HepG2 (cell line): ENCODE results near the gene STRA6. TPM values are rescaled to one million over a fixed set of nuclear protein-coding genes. Genes with fewer than 3 reads are reported as not detected.

Experiments used
- ATAC-seq: fragments of 200-7000 bp; cut with Tn5 transposase; 3 replicates; pipeline ENCODE4 v1.9.1; 2020; ENCODE audit warnings: mild to moderate bottlenecking, moderate library complexity
- BruUV-seq: library from RNA; stranded (reverse); fragments of 400-500 nt; replicated peaks from 2 replicates; lab custom pipeline; 2021; lab: Mats Ljungman, UMichigan
- CTCF ChIA-PET: fragments of 300-600 bp; formaldehyde crosslinking; extraction: SDS; loops from one replicate; lab custom pipeline; 2021; ENCODE audit warnings: low total read pairs, inconsistent platforms, low intra/inter-chr PET ratio; lab: Yijun Ruan, JAX
- POLR2A ChIA-PET: fragments of 350-600 bp; sonication (Branson Sonifier 250); formaldehyde crosslinking; loops from one replicate; lab custom pipeline; 2020; ENCODE audit warnings: antibody characterized with exemption, inconsistent platforms; lab: Yijun Ruan, JAX
- DNase-seq: peaks from one replicate; pipeline ENCODE4 v3.0.0-alpha.2; 2015; ENCODE audit warnings: low spot score
- FAIRE-seq: peaks from 3 replicates; lab custom pipeline; 2011; peaks lifted over from hg19 to GRCh38; lab: Jason Lieb, UNC
- H2AFZ ChIP-seq: one replicate; pipeline ENCODE4 v1.6.1; 2011; ENCODE audit warnings: low read length, inconsistent platforms
- H3K27ac ChIP-seq: fragments of 300-600 bp; 3 replicates; pipeline ENCODE4 v1.8.0; 2011; ENCODE audit warnings: mixed run types, mild to moderate bottlenecking, mixed read lengths, low read length, inconsistent platforms; ENCODE audit not compliant: insufficient read depth; ENCODE audit errors: extremely low read length
- H3K27me3 ChIP-seq, 2 experiments: fragments of 200-600 bp in 1 of 2; 2 replicates in 1 of 2; 3 replicates in 1 of 2; pipeline versions ENCODE4 v1.6.0 to v1.8.0; 2011; ENCODE audit warnings: low read length in 2 of 2, mild to moderate bottlenecking in 2 of 2, moderate library complexity in 2 of 2, inconsistent platforms in 1 of 2; ENCODE audit not compliant: insufficient read depth in 2 of 2, control insufficient read depth in 1 of 2
- H3K36me3 ChIP-seq, 2 experiments: fragments of 200-600 bp in 1 of 2; replicated peaks in 1 of 2; 2 replicates in 1 of 2; 3 replicates in 1 of 2; pipeline versions ENCODE4 v1.5.1 to v1.8.0; 2011; ENCODE audit warnings: low read length in 2 of 2, inconsistent platforms in 1 of 2; ENCODE audit not compliant: insufficient read depth in 2 of 2, control insufficient read depth in 1 of 2
- H3K4me1 ChIP-seq: 2 replicates; pipeline ENCODE4 v1.5.1; 2012; ENCODE audit warnings: low read length, inconsistent platforms; ENCODE audit not compliant: insufficient read depth
- H3K4me2 ChIP-seq: 2 replicates; pipeline ENCODE4 v1.6.0; 2011; ENCODE audit warnings: low read depth, low read length, inconsistent platforms
- H3K4me3 ChIP-seq, 3 experiments: fragments of 200-600 bp in 1 of 3; sonication (generic), shearing (Covaris generic) in 1 of 3; replicated peaks in 1 of 3; 2 replicates each; pipeline ENCODE4 v1.5.1; 2011 to 2016; ENCODE audit warnings: low read length in 3 of 3, inconsistent platforms in 2 of 3, low read depth in 2 of 3, mild to moderate bottlenecking in 2 of 3, control low read depth in 1 of 3, mixed read lengths in 1 of 3; ENCODE audit not compliant: insufficient read depth in 1 of 3
- H3K79me2 ChIP-seq: one replicate; pipeline ENCODE4 v1.6.1; 2011; ENCODE audit warnings: low read length, inconsistent platforms; ENCODE audit not compliant: insufficient read depth
- H3K9ac ChIP-seq: 2 replicates; pipeline ENCODE4 v1.6.0; 2011; ENCODE audit warnings: mild to moderate bottlenecking, low read depth, low read length, inconsistent platforms; ENCODE audit not compliant: insufficient read depth
- H3K9me3 ChIP-seq: 2 replicates; pipeline ENCODE4 v1.5.1; 2012; ENCODE audit warnings: mild to moderate bottlenecking, low read length
- H4K20me1 ChIP-seq: 2 replicates; pipeline ENCODE4 v1.6.0; 2011; ENCODE audit warnings: inconsistent platforms, mild to moderate bottlenecking, low read length, moderate library complexity; ENCODE audit not compliant: insufficient read depth
- ARNTL ChIP-seq: sonication (generic); formaldehyde crosslinking; IDR thresholded peaks from 2 replicates; pipeline ENCODE4 v1.4.0; 2020; ENCODE audit warnings: mild to moderate bottlenecking, missing genetic modification reagents
- YY1 ChIP-seq: IDR thresholded peaks from 2 replicates; pipeline ENCODE4 v1.6.1; 2011; ENCODE audit warnings: low read length, low read depth, moderate library complexity, mild to moderate bottlenecking; ENCODE audit not compliant: insufficient read depth, insufficient replicate concordance
- ZNF160 ChIP-seq: sonication (generic); formaldehyde crosslinking; IDR thresholded peaks from 2 replicates; pipeline ENCODE4 v1.8.0; 2022; ENCODE audit warnings: mild to moderate bottlenecking, inconsistent platforms, missing genetic modification reagents
- WGBS: methylation state at CpG from one replicate; pipeline ENCODE4 v1.1.6; 2017; ENCODE audit warnings: low lambda C conversion rate; 5-methylcytosine and 5-hydroxymethylcytosine counted together
- in situ Hi-C: cut with HindIII; loops from 2 replicates; pipeline ENCODE4 v1.10.0; 2017; ENCODE audit warnings: low pct_unique_long_range_greater_than_20kb; ENCODE audit not compliant: extremely low pct_ligation_motif_present
- intact Hi-C: fragments of 100-400 bp; cut with micrococcal nuclease; formaldehyde crosslinking; loops from one replicate; pipeline ENCODE4 v1.10.0; 2022; ENCODE audit not compliant: unreplicated experiment
- polyA plus RNA-seq, 8 experiments: library from polyadenylated mRNA; depleted of rRNA in 3 of 8; stranded (reverse) in 7 of 8; unstranded in 1 of 8; fragments of >200 nt; fragmentation: Illumina TruSeq in 4 of 8; extraction: Trizol in 4 of 8; gene quantifications; 2 replicates each; pipeline versions ENCODE4 v1.2.1 to v1.2.3, GENCODE V29; 2011 to 2016; ENCODE audit warnings: low read depth in 4 of 8, missing spikeins in 1 of 8, mixed read lengths in 1 of 8; ENCODE audit not compliant: insufficient read depth in 1 of 8
- total RNA-seq, 5 experiments: library from RNA; depleted of rRNA; stranded (reverse); fragments of >200 nt; fragmentation: Illumina TruSeq; extraction: Trizol; gene quantifications; 2 replicates each; pipeline ENCODE4 v1.2.3, GENCODE V29; 2016; ENCODE audit warnings: low read depth in 1 of 5
- TF ChIP-seq, protein P1 (sequence below): IDR thresholded peaks from 2 replicates; pipeline ENCODE4 v1.6.1; 2016; ENCODE audit warnings: missing compliant biosample characterization, missing genetic modification reagents, borderline replicate concordance

STRA6 gene
- total and polyA plus RNA-seq, 2 of the 13 experiments (the other 11 are each of a cell fraction or from before 2014, with no cell fraction given) = 1.6 to 2.1 TPM

DNA sequence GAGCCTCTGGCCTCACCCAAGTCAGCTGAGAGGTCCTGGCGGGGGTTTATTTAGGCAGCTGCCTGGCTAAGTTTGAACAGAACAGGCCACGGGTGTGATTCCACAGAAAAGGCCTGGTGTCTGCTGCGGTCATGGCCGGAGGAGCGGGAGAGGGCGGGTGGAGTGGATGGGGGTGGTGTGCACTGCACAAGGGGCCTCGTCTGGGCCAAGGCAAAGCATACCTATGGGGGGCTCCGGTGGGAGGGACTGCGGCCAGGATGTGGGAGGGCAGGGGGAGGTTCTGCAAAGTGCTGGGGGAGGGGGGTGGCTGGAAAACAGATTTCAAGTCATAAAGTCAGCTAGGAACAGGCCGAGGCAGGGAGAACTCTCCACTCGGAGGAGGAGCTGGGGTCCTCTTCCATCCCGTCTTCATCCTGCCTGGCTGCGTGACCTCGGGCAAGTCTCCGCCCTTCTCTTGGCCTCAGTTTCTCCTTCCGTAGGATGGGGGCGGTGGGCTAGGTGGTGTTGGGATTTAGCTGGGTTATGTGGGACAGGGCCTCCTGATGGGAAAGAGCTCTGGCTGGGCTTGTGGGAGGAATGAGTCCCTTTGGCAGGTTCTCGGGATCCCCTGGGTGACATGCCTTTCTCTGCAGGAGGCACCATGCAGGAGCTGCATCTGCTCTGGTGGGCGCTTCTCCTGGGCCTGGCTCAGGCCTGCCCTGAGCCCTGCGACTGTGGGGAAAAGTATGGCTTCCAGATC, 28.2 kb downstream of the STRA6 start:
- no peaks in the 10 kb centered on the region for H4K20me1 ChIP-seq
- no peak for FAIRE-seq
- H3K36me3 ChIP-seq = no peaks in the 10 kb centered on the region
- no peak overlapping the region for H3K9ac ChIP-seq
- in situ Hi-C loops = no loop called here
- H3K4me1 ChIP-seq = no peaks in the 10 kb centered on the region
- H3K27me3 ChIP-seq = peaks cover 11 to 42% of the 10 kb centered on the region in 2 experiments; a peak in 4 of 5 replicates
- ChIA-PET CTCF (no interaction called here), POLR2A (no interaction called here)
- DNase-seq = no peak
- H3K4me2 ChIP-seq = no peak overlapping the region
- H3K9me3 ChIP-seq = no peaks in the 10 kb centered on the region
- ATAC-seq = no peak
- intact Hi-C loops = no loop called here
- H2AFZ ChIP-seq = no peak overlapping the region
- H3K4me3 ChIP-seq = no peak overlapping the region
- no peak overlapping the region for H3K27ac ChIP-seq
- TF ChIP-seq, protein P1, sequence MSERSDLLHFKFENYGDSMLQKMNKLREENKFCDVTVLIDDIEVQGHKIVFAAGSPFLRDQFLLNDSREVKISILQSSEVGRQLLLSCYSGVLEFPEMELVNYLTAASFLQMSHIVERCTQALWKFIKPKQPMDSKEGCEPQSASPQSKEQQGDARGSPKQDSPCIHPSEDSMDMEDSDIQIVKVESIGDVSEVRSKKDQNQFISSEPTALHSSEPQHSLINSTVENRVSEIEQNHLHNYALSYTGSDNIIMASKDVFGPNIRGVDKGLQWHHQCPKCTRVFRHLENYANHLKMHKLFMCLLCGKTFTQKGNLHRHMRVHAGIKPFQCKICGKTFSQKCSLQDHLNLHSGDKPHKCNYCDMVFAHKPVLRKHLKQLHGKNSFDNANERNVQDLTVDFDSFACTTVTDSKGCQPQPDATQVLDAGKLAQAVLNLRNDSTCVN (CRISPR knock-in tag) = no peak
- TF ChIP-seq YY1 = no peak
- TF ChIP-seq ARNTL = no peak
- no peak for TF ChIP-seq ZNF160 (CRISPR knock-in tag)
- H3K79me2 ChIP-seq = no peaks in the 10 kb centered on the region
- no TSS peak for BruUV-seq
- whole genome bisulfite sequencing = 42% methylated on average over 10 of the region's 20 CpGs
